Measurements from ENCODE around the gene ADAD2.

The ADAD2 gene

DNA sequence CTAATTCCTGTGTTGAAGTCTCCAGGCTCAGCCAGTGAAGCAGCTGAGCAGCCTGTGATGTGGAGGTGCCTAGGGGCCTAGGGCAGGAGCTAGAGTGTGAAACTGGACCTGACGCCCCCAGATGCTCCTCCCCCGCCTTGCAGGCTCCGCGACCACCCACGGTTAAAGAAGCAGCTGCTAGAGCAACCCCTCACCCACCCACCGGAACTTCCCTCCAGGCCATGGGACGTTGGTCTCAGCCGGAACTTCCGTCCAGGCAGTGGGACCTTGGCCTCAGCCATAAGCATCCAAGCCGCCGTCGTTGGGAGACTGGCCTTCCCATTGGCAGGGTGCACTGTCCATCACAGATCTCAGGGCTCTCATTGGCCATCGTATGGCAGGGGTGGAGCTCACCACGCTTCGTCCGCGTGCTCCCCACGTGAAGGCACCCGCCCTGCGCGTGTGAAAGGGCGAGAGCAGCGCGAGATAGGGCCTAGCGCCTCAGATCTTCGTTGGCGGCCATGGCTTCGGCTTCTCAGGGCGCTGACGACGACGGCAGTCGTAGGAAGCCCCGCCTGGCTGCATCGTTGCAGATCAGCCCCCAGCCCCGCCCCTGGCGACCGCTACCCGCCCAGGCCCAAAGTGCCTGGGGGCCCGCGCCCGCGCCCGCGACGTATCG is at the start of gene ADAD2:
TSS of gene ADAD2 (plus strand) at position 427 of the 658 bp plus-strand sequence. CDS start at position 501, 74 bp downstream.
- DNase-seq (ENCODE audit: low read depth, low spot score) = no peak

DNA sequence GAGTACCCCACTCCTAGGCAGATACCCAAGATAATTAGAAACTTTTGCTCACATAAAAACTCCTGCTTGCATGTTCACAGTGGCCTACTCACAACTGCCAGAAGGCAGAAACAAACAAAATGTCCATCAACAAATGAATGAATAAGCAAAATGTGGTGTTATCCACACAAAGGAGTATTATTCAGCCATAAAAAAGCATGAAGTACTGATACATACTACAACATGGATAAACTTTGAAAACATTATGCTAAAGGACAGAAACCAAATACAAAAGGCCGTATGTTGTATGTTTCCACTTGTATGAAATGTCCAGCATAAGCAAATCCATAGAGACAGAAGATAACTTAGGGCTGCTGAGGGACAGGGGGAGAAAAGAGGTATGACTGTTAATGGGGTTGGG is 47.9 kb upstream of the ADAD2 start:
- DNase-seq (ENCODE audit: low read depth, low spot score) = no peak

- DNase-seq (ENCODE audit: low read depth, low spot score) = no peak
Observed at GRCh38 chr16:84143784-84144199, 47.2 kb upstream of the ADAD2 start.

DNA sequence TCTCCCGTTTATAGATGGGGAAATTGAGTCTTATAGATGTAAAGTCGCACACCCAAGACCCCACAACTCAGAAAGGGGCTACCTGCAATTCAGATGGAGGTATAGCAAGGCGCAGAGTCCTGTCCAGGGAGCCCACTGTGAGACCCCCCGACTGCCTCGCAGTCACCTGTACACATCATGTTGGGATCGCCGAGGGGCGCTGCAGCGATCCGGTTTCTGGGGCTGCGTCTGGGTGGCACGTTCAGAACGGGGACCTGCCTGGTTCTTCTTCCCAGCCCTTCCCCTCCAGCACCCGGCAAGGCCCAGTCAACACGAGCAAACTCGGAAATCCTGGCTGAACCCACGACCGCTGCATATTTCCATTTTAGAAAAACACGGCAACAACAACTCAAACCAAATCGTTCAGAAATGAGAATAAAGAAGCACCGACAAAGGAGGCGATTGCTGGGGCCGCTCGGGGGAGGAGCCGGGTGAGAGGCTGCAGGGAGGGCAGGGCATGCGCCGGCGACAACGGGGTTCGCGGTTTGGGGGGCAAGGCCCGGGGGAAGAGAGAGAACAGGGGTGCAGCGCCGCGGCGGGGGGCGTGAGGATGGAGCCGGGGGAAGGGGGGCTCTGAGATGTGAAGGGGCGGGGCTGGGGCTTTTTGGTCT is 46.6 kb upstream of the ADAD2 start:
- DNase-seq (ENCODE audit: low read depth, low spot score) = no peak

GRCh38 chr16:84144859-84145639 is 45.9 kb upstream of the ADAD2 start, which contains the start of the genes DNAAF1 and HSDL1:
Gene DNAAF1, plus strand, starts transcription at chr16:84145308. Its CDS starts 133 bp downstream, at chr16:84145441.
Gene HSDL1, minus strand, starts transcription at chr16:84145177. Its CDS starts 13,856 bp downstream, at chr16:84131321.
- DNase-seq (ENCODE audit: low read depth, low spot score) = peak; percentile 91

DNA sequence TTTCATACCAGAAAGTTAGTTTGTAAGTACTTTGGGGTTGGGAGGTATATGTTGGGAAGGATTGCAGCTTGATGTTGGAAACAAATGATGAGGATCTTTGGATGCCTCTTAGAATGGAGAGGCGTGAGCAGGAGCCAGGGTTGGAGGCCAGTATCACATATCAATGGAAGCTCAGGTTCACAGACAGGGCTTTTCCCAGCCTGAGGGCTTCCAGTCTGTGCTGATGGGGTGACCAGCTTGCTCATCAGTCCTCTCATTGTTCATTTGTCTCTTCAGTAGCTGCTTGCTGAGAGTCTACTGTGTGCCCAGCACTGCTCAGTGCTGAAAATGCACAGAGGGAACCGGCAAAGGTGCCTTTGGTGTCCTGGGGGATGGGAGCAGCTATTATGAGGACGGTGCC is 40.0 kb upstream of the ADAD2 start:
- DNase-seq (ENCODE audit: low read depth, low spot score) = no peak

GRCh38 chr16:84153660-84154214 is 37.2 kb upstream of the ADAD2 start:
- DNase-seq (ENCODE audit: low read depth, low spot score) = no peak

DNA sequence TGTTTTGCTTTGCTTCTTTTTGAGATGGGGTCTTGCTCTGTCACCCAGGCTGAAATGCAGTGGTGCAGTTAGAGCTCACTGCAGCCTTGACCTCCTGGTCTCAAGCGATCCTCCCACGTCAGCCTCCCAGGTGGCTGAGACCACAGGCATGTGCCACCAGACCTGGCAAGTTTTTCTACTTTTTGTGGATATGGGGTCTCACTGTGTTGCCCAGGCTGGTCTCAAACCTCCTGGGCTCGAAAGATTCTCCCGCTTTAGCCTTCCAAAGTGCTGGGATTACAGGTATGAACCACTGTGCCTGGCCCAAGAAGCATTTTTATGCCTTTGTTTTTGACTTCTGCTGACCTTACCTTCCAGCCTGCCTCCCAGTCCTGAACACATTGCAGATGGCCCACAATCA is 35.7 kb upstream of the ADAD2 start:
- DNase-seq (ENCODE audit: low read depth, low spot score) = no peak

DNA sequence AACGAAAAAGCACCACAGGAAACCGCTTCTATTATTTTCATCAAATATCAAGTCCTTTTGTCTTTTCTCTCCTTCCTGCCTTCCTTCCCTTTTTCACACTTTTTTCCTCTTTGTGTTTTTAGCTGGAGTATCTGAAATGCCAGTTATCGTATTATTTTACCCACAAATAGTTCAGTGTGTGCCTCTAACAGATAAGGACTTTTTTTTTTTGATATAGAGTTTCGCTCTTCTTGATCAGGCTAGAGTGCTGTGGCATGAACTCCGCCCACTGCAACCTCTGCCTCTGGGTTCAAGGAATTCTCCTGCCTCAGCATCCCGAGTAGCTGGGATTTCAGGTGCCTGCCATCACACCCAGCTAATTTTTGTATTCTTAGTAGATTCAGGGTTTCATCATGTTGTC is 35.2 kb upstream of the ADAD2 start:
- no peak for DNase-seq (ENCODE audit: low read depth, low spot score)

DNA sequence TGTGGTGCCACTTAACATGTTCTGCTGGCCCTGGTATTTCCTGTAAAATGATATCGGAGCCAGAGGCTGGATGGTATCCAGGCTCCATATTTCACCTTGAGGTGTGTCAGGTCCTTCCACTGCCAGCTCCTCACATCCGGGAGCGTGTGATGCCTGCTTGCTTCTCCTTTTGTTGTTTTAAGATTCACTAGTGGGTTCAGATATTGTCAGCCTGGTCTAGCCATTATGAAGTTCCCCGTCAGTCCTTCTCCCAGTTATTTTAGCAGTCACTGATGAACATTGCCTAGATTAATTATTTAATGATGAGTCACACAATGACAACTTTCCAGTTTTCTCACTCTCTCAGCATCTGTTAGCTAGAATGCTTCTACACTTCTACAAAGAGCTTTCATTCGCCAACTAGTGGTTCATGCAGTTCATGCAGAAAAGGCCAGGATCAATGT is 34.6 kb upstream of the ADAD2 start:
- no peak for DNase-seq (ENCODE audit: low read depth, low spot score)

DNA sequence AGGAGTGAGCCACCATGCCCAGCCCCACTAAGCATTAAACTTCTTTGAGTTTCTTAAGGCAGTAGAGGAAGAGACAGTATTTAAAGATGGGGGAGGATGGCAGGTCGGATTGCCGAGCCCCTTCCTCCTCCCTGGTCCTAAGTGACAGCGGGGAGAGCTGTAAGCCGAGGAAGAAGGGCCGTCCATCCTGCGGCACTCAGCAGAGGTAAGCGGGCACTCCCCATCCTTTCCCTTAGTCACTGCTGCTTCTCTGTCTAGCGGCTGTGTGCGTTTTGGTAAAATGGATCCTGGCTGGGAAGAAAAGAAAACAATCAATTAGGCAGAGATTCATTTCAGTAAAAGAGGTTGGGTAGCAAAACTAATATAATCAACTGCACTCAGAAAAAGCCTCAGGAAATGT is 31.9 kb upstream of the ADAD2 start:
- no peak for DNase-seq (ENCODE audit: low read depth, low spot score)

DNA sequence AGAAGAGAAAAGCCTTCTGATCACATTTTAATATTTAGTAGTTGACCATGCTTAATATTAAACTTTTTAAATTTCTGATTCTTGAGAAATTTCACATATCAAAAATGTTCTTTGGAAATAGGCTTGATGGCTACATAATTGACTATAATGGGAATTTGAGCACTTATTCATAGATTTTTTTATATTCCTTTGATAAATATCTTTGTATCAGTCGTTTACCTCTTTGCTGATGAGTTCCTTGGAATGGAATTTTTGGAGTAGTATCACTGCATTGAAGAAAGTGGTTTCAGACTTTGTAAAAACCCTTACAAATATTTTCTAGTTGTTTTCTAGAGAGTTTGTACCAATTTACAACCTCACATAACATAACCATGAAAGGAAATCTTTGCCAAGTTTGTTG is 31.2 kb upstream of the ADAD2 start:
- no peak for DNase-seq (ENCODE audit: low read depth, low spot score)

DNA sequence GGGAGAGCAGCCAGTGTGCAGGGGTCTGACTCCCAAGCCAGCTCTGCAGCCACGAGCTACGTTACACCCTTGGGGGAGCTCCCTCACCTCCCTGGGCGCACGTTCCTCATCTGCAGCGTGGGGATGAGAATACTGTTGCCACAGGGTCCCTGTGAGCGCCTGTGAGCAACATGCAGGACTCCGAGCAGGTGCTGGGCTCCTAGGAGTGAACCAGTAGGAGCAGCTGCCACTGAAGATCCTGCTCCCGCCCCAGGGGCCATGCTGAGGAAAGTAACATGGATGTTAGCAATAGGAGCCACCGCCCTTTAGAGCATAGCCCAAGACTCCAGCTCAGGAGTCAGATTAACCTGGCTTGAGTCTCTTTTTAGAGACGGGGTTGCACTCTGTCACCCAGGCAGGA is 29.9 kb upstream of the ADAD2 start:
- DNase-seq (ENCODE audit: low read depth, low spot score) = no peak

GRCh38 chr16:84161801-84162200 is 29.2 kb upstream of the ADAD2 start:
- DNase-seq (ENCODE audit: low read depth, low spot score) = no peak

DNA sequence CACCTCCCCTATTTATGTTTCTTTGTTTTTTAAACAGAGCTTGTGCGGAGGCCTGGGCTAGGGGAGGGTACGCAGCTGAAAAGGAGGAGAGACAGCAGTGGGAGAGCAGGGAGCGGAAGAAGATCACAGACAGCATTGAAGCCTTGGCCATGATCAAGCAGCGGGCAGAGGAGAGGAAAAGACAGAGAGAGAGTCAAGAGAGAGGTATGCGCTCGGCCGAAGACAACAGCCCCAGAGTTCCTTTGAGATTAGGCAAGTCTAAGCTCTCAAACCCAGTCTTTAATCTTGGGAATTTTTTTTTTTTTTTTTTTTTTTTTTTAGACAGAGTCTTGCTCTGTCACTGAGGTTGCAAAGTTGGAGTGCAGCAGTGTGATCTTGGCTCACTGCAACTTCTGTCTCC is 25.2 kb upstream of the ADAD2 start:
- DNase-seq (ENCODE audit: low read depth, low spot score) = no peak

GRCh38 chr16:84166796-84167695 is 23.9 kb upstream of the ADAD2 start:
- DNase-seq (ENCODE audit: low read depth, low spot score) = no peak

- DNase-seq (ENCODE audit: low read depth, low spot score) = no peak
Observed at GRCh38 chr16:84169765-84170310, 21.1 kb upstream of the ADAD2 start.

DNA sequence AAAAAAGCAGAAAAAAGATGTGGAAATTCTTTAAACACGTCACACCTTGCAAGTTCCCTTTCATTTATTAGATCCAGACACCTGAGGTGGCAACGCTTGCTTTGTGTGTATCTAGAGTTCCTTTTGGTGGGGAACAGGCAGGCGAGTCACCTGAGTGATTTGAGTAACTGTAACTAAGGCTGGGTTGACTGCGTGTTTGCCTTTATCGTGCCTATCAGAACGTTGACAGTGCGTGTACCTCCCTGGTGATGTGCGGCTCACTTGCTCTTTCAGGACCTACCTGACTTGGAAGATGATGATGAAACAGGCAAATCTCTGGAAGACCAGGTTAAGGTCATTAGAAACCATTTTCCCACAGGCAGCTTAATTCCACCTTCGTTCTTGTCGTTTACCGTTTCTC is 16.6 kb upstream of the ADAD2 start:
- no peak for DNase-seq (ENCODE audit: low read depth, low spot score)

DNA sequence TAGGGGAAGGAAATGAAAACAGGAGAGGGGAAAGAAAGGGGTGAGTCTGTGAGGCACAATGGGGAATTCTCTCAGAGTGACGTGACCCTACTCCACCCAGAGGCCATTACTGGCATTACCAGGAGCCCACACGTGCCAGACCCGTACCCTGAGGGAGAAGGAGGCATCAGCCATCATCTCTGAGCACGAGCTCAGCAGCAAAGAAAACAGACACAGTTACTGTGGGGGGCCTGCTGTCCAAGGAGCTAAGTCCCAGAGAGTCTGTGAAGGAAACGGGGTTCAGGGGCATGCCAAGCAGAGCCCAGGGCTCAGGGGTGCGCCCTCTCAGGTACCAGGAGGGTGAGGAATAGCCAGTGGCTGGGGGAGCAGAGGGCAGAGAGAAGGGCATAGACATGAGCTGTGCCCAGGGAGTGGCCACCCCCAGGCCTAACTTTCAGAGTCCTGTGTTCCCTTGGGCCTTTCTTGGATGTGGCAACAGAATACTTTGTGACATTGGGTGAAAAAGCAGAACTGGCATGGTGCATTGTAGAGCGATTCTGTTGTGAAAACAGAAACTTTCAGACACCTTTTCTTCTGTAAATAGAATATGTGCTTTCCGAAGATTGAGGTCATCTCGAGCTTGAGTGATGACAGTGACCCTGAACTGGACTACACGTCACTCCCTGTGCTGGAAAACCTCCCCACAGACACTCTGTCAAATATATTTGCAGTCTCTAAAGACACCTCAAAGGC is 15.4 kb upstream of the ADAD2 start:
- DNase-seq (ENCODE audit: low read depth, low spot score) = peak; percentile 25

Measured in activated CD4-positive, CD25-positive, alpha-beta regulatory T cell treated with anti-CD3 and anti-CD28 coated beads, Interleukin-2, amount 50 U/mL, for 16 hours (primary cell).